NCI-H748 (cell line): ENCODE data around the gene APBA1.
A peak's percentile ranks its signal among the peaks of the same experiment; 100 is the strongest.
"Not testable (repeated sequence)": the region's sequence is repeated elsewhere in the genome, so short reads cannot be mapped to it uniquely, and the experiment has no call there.

Experiments used
- DNase-seq: peaks from one replicate; lab custom pipeline; 2025; ENCODE audit not compliant: unreplicated experiment; lab: John Stamatoyannopoulos, UW

The APBA1 gene

DNA sequence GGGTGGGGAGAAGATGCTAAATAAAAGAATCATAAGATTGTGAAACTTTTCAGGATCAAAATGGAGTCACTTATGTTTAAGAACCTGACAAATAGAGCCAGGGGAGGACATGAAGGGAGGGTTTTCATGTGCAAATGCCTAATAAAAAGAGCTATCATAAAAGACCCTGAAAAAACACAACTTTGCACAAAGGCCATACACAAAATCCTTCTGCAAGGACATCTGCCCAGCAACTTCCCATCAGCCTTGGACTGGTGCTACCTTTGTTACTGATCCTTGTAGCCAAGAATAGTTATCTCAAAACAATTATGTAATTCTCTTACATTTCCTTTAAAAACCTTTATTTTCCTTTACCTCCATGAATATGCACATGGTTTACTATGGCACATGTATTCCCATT, 63.0 kb downstream of the APBA1 start:
- DNase-seq, result no peak

GRCh38 chr9:69606089-69606488, 66.1 kb downstream of the APBA1 start:
- no peak for DNase-seq

- DNase-seq, result peak; percentile 57
Observed at GRCh38 chr9:69605406-69605805, 66.8 kb downstream of the APBA1 start.

GRCh38 chr9:69604568-69605219, 67.5 kb downstream of the APBA1 start:
- DNase-seq, result no peak

GRCh38 chr9:69603656-69604055, 68.5 kb downstream of the APBA1 start:
- no peak for DNase-seq

- no peak for DNase-seq
Observed at GRCh38 chr9:69602773-69603172, 69.4 kb downstream of the APBA1 start.

GRCh38 chr9:69601698-69602097, 70.5 kb downstream of the APBA1 start:
- no peak for DNase-seq

DNA sequence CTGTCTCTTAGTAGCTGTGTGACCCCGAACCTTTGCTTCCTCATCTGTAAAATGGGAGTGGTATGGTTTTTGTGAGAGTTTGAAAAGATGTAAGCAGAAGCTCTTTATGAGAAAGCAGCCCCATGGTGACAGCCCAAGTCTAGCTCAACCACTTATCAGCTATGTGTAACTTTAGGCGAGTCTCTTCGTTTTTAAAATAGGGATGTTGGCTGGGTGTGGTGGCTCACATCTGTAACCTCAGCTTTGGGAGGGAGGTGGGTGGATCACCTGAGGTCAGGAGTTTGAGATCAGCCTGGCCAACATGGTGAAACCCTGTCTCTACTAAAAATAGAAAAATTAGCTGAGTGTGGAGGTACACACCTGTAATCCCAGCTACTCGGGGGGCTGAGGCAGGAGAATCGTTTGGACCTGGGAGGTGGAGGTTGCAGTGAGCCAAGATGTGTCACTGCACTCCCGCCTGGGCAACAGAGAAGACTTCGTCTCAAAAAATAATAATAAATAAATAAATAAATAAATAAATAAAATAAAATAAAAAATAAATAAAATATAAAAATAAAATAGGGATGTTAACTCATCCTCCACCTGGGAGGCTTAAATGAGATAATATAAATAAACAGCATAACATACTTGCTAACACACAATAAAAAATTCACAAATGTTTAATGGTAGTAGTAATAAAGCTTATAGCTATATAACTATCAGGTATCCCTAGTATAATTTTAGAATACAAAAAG, 71.7 kb downstream of the APBA1 start:
- no peak for DNase-seq

GRCh38 chr9:69599232-69599971, 72.8 kb downstream of the APBA1 start:
- no peak for DNase-seq

DNA sequence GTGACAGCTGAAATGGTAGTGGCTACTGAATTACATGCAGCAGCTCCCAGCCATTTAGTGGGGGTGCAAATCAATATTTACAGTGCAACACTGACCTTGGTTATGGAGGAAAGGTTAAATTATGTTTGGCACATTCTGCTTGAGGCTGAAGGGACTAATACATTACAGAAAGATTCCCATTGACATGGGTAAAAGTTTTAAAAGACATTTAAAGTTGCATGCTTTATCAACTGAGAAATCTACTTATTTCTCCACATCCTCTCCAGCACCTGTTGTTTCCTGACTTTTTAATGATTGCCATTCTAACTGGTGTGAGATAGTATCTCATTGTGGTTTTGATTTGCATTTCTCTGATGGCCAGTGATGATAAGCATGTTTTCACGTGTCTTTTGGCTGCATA, 75.3 kb downstream of the APBA1 start:
- DNase-seq, result not testable (repeated sequence)

GRCh38 chr9:69594180-69594579, 78.0 kb downstream of the APBA1 start:
- no peak for DNase-seq

GRCh38 chr9:69593756-69594155, 78.4 kb downstream of the APBA1 start:
- DNase-seq, result no peak

GRCh38 chr9:69593301-69593700, 78.9 kb downstream of the APBA1 start:
- DNase-seq, result no peak

GRCh38 chr9:69590266-69590665, 81.9 kb downstream of the APBA1 start:
- DNase-seq, result no peak

- DNase-seq, result no peak
Observed at GRCh38 chr9:69589156-69589555, 83.0 kb downstream of the APBA1 start.

GRCh38 chr9:69585571-69585970, 86.6 kb downstream of the APBA1 start:
- no peak for DNase-seq

GRCh38 chr9:69584759-69585158, 87.4 kb downstream of the APBA1 start:
- no peak for DNase-seq

DNA sequence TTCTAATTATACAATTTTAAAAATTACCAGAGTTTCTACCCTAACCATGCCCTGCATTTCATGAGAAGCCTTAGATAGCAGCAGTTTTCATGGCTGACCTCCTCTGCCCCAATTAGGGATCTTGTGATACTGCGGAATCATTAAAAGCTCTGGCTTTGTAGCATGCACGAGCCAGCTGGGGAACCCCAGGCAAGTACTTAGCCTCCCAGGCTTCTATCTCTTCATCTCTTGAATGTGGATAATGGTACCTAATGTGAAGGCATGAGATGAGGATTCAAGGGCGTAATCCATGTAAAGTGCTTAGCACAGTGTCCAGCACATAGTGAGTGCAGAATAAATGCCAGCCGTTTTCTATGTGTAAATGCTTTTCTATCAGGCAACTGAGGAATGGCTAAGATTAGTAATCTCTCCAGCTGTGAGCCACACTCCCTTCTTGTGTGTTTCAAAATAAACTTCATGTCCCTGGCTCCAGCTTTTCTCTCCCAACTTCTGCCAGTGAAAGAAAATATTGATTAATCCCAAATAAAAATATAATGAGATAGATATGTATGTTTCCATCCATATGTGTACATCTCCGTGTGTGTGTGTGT, 88.4 kb downstream of the APBA1 start:
- DNase-seq, result no peak

- peak; percentile 27 for DNase-seq
Observed at GRCh38 chr9:69582544-69583297, 89.5 kb downstream of the APBA1 start.

- peak; percentile 15 for DNase-seq
Observed at GRCh38 chr9:69582018-69582417, 90.2 kb downstream of the APBA1 start.
